SK-N-SH treated with all-trans-retinoic acid at 6 μM for 48 hours (cell line): ENCODE results near the gene ADSS1.

Experiments
- ATAC-seq: fragments of 200-7000 bp; cut with Tn5 transposase; 3 replicates; pipeline ENCODE4 v1.9.1; 2020; ENCODE audit warnings: mild to moderate bottlenecking, moderate library complexity
- ARNTL ChIP-seq: fragments of 450-650 bp; formaldehyde crosslinking; IDR thresholded peaks from 2 replicates; pipeline ENCODE4 v1.5.0; 2020; ENCODE audit warnings: low read depth, mild to moderate bottlenecking, moderate library complexity, borderline replicate concordance
- ESRRG ChIP-seq: fragments of 250-450 bp; sonication (Bioruptor Pico); IDR thresholded peaks from 2 replicates; pipeline ENCODE4 v1.6.1; 2021; ENCODE audit warnings: mild to moderate bottlenecking
- GLIS3 ChIP-seq: fragments of 250-450 bp; sonication (Bioruptor Pico); IDR thresholded peaks from 2 replicates; pipeline ENCODE4 v1.5.0; 2020; ENCODE audit warnings: mild to moderate bottlenecking, moderate library complexity
- ISL1 ChIP-seq: fragments of 250-450 bp; sonication (Bioruptor Pico); IDR thresholded peaks from 2 replicates; pipeline ENCODE4 v2.1.2; 2022; ENCODE audit warnings: mild to moderate bottlenecking, moderate library complexity
- OSR1 ChIP-seq: fragments of 250-450 bp; sonication (Bioruptor Pico); IDR thresholded peaks from 2 replicates; pipeline ENCODE4 v1.8.0; 2022; ENCODE audit warnings: moderate library complexity, mild to moderate bottlenecking, inconsistent platforms
- PATZ1 ChIP-seq: fragments of 250-450 bp; sonication (Bioruptor Pico); IDR thresholded peaks from 2 replicates; pipeline ENCODE4 v1.8.0; 2020; ENCODE audit warnings: mild to moderate bottlenecking, moderate library complexity, borderline replicate concordance
- POU6F1 ChIP-seq: fragments of 250-450 bp; sonication (Bioruptor Pico); IDR thresholded peaks from 2 replicates; pipeline ENCODE4 v1.8.0; 2021; ENCODE audit warnings: low read depth, mild to moderate bottlenecking, moderate library complexity, borderline replicate concordance
- PPARA ChIP-seq: fragments of 250-450 bp; sonication (Bioruptor Pico); IDR thresholded peaks from 2 replicates; pipeline ENCODE4 v1.5.0; 2020; ENCODE audit warnings: mild to moderate bottlenecking, borderline replicate concordance
- RARB ChIP-seq: fragments of 250-450 bp; sonication (Bioruptor Pico); IDR thresholded peaks from 2 replicates; pipeline ENCODE4 v1.8.0; 2021; ENCODE audit warnings: mild to moderate bottlenecking, moderate library complexity
- SNAI2 ChIP-seq: fragments of 250-450 bp; sonication (Bioruptor Pico); IDR thresholded peaks from 2 replicates; pipeline ENCODE4 v1.5.0; 2020; ENCODE audit warnings: mild to moderate bottlenecking, moderate library complexity
- TCF4 ChIP-seq: fragments of 250-450 bp; sonication (Bioruptor Pico); IDR thresholded peaks from 2 replicates; pipeline ENCODE4 v1.8.0; 2021; ENCODE audit warnings: mild to moderate bottlenecking, moderate library complexity, borderline replicate concordance
- TOX ChIP-seq: fragments of 250-450 bp; sonication (Bioruptor Pico); IDR thresholded peaks from 2 replicates; pipeline ENCODE4 v1.8.0; 2021; ENCODE audit warnings: mild to moderate bottlenecking, moderate library complexity, borderline replicate concordance
- ZC3H10 ChIP-seq: fragments of 250-450 bp; sonication (Bioruptor Pico); IDR thresholded peaks from 2 replicates; pipeline ENCODE4 v1.5.1; 2021; ENCODE audit warnings: mild to moderate bottlenecking, moderate library complexity
- ZFP30 ChIP-seq: fragments of 450-650 bp; formaldehyde crosslinking; IDR thresholded peaks from 2 replicates; pipeline ENCODE4 v1.5.0; 2022; ENCODE audit warnings: mild to moderate bottlenecking, moderate library complexity
- ZNF565 ChIP-seq: fragments of 450-650 bp; formaldehyde crosslinking; conservative IDR thresholded peaks from 2 replicates; pipeline ENCODE4 v1.5.0; 2020; ENCODE audit warnings: low read depth, mild to moderate bottlenecking, moderate library complexity
- ZNF70 ChIP-seq: fragments of 450-650 bp; formaldehyde crosslinking; IDR thresholded peaks from 2 replicates; pipeline ENCODE4 v1.5.0; 2020; ENCODE audit warnings: mild to moderate bottlenecking, moderate library complexity
- ZNF8 ChIP-seq: fragments of 450-650 bp; formaldehyde crosslinking; IDR thresholded peaks from 2 replicates; pipeline ENCODE4 v1.5.0; 2020; ENCODE audit warnings: mild to moderate bottlenecking, moderate library complexity
- TF ChIP-seq, protein P1 (sequence below): fragments of 250-450 bp; sonication (Bioruptor Pico); IDR thresholded peaks from 2 replicates; pipeline ENCODE4 v1.5.1; 2020; ENCODE audit warnings: low read depth, mild to moderate bottlenecking, moderate library complexity
- TF ChIP-seq, protein P2 (sequence below): fragments of 250-450 bp; sonication (Bioruptor Pico); IDR thresholded peaks from 2 replicates; pipeline ENCODE4 v1.5.1; 2021; ENCODE audit warnings: mild to moderate bottlenecking, moderate library complexity
- TF ChIP-seq, protein P3 (sequence below): fragments of 250-450 bp; sonication (Bioruptor Pico); IDR thresholded peaks from 2 replicates; pipeline ENCODE4 v1.5.0; 2020; ENCODE audit warnings: mild to moderate bottlenecking, moderate library complexity

The ADSS1 gene

DNA sequence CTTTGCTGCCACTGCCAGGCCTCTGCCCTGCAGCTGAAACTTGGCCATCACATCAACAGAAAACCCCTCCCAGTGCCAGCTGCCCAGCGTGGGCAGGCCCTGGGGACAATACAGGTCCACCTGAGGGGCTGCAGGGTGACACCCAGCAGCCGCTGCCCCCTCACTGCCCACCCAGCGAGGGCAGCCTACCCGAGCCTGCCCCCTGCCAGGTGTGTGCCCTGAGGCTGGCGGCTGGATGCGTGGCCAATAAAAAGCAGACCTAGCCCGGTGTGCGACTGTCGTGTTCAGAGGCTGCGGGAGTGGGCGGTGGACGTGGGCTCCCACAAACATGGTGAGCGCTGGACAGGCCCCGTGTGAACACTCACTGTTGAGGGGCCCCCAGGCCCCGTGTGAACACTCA, 4.7 kb upstream of the ADSS1 start:
- no peak for ATAC-seq
- no peak for TF ChIP-seq ZNF565 (CRISPR knock-in tag)
- TF ChIP-seq ARNTL (CRISPR knock-in tag), result no peak
- TF ChIP-seq, protein P1, sequence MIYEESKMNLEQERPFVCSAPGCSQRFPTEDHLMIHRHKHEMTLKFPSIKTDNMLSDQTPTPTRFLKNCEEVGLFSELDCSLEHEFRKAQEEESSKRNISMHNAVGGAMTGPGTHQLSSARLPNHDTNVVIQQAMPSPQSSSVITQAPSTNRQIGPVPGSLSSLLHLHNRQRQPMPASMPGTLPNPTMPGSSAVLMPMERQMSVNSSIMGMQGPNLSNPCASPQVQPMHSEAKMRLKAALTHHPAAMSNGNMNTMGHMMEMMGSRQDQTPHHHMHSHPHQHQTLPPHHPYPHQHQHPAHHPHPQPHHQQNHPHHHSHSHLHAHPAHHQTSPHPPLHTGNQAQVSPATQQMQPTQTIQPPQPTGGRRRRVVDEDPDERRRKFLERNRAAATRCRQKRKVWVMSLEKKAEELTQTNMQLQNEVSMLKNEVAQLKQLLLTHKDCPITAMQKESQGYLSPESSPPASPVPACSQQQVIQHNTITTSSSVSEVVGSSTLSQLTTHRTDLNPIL, result no peak
- no peak for TF ChIP-seq ZFP30 (CRISPR knock-in tag)
- TF ChIP-seq ESRRG (CRISPR knock-in tag), result no peak
- TF ChIP-seq, protein P2, sequence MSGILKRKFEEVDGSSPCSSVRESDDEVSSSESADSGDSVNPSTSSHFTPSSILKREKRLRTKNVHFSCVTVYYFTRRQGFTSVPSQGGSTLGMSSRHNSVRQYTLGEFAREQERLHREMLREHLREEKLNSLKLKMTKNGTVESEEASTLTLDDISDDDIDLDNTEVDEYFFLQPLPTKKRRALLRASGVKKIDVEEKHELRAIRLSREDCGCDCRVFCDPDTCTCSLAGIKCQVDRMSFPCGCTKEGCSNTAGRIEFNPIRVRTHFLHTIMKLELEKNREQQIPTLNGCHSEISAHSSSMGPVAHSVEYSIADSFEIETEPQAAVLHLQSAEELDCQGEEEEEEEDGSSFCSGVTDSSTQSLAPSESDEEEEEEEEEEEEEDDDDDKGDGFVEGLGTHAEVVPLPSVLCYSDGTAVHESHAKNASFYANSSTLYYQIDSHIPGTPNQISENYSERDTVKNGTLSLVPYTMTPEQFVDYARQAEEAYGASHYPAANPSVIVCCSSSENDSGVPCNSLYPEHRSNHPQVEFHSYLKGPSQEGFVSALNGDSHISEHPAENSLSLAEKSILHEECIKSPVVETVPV (CRISPR knock-in tag), result no peak
- TF ChIP-seq, protein P3, sequence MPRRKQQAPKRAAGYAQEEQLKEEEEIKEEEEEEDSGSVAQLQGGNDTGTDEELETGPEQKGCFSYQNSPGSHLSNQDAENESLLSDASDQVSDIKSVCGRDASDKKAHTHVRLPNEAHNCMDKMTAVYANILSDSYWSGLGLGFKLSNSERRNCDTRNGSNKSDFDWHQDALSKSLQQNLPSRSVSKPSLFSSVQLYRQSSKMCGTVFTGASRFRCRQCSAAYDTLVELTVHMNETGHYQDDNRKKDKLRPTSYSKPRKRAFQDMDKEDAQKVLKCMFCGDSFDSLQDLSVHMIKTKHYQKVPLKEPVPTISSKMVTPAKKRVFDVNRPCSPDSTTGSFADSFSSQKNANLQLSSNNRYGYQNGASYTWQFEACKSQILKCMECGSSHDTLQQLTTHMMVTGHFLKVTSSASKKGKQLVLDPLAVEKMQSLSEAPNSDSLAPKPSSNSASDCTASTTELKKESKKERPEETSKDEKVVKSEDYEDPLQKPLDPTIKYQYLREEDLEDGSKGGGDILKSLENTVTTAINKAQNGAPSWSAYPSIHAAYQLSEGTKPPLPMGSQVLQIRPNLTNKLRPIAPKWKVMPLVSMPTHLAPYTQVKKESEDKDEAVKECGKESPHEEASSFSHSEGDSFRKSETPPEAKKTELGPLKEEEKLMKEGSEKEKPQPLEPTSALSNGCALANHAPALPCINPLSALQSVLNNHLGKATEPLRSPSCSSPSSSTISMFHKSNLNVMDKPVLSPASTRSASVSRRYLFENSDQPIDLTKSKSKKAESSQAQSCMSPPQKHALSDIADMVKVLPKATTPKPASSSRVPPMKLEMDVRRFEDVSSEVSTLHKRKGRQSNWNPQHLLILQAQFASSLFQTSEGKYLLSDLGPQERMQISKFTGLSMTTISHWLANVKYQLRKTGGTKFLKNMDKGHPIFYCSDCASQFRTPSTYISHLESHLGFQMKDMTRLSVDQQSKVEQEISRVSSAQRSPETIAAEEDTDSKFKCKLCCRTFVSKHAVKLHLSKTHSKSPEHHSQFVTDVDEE (CRISPR knock-in tag), result no peak
- TF ChIP-seq RARB, result no peak
- TF ChIP-seq ZNF70 (CRISPR knock-in tag), result no peak
- no peak for TF ChIP-seq PPARA (CRISPR knock-in tag)
- no peak for TF ChIP-seq POU6F1 (CRISPR knock-in tag)
- TF ChIP-seq OSR1, result no peak
- TF ChIP-seq TOX, result no peak
- no peak for TF ChIP-seq ISL1 (CRISPR knock-in tag)
- TF ChIP-seq, all 23 proteins: peak for 0

DNA sequence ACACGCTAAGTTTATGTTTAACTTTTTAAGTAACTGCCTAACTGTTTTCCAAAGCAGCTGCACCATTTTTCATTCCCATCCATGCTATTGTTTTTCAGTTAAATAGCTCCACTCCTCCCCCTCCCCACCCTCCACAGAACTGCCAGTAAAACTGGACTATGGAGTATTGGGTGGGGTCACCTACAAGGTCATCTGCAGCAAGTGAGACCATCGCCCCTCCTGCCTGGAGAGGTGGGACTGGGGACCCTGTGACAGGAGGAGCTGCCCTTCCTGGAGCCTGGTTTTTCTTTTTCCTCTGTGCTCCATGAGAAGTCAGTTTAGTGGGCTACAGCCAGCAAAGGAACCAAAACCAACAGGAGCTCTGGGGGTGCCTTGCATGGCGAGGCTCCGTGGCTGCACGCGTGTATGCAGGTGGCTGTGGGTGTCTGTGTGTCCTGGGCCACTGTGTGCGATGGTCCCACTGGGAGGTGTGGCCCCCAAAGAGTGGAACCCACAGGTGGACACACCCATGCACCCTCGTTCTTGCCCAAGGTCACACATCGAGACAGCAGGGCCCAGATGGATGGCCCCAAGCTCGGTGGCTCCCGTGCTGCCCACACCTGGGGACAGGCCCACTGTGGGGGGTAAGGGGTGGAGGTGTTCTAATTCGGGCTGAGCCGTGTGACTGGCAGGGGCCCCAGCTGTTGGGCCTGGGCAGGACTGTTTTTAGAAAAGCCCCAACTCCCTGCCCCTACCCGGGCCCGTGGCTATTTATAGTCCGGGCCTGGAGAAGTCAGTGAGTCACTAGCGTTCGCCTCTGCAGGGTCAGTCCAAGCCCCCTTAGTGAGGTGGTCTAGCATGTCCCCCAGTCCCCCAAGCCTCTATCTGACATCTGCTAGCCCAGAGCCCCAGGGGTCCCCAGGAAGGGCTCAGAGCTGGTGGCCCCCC, 2.3 kb upstream of the ADSS1 start:
- no peak for ATAC-seq
- TF ChIP-seq OSR1 (no peak), ZC3H10 (no peak), TOX (no peak), ISL1 (CRISPR knock-in tag) (no peak), ZNF8 (CRISPR knock-in tag) (no peak), RARB (no peak), ZNF70 (CRISPR knock-in tag) (no peak), GLIS3 (no peak), ARNTL (CRISPR knock-in tag) (no peak), SNAI2 (CRISPR knock-in tag) (no peak), TCF4 (CRISPR knock-in tag) (no peak), ESRRG (CRISPR knock-in tag) (no peak), POU6F1 (CRISPR knock-in tag) (no peak), PATZ1 (CRISPR knock-in tag) (no peak)
- TF ChIP-seq, protein P3 (CRISPR knock-in tag), result no peak
- TF ChIP-seq, protein P1, result no peak
- TF ChIP-seq, protein P2 (CRISPR knock-in tag), result no peak
